HG03442 (cell line): ENCODE measurements around the gene NDUFB5.

Experiments
- ATAC-seq: cut with Tn5 transposase; IDR thresholded peaks from one replicate; pipeline ENCODE4 v1.9.1; 2021; ENCODE audit warnings: mild to moderate bottlenecking, moderate library complexity; ENCODE audit not compliant: unreplicated experiment

Gene NDUFB5

GRCh38 chr3:179604321-179605078 is at the start of gene NDUFB5, which contains the start of gene MRPL47:
TSS of gene NDUFB5 (plus strand) at chr3:179604794. CDS start at chr3:179604816, 22 bp downstream.
TSS of gene MRPL47 (minus strand) at chr3:179604638. CDS start at chr3:179604624, 14 bp downstream.
- peak; percentile 96 for ATAC-seq

- ATAC-seq = no peak
These were observed 45.7 kb upstream of the NDUFB5 start for GRCh38 chr3:179558742-179559364.

GRCh38 chr3:179560791-179561190 is 43.8 kb upstream of the NDUFB5 start:
- ATAC-seq = no peak

GRCh38 chr3:179562591-179563270 is 41.9 kb upstream of the NDUFB5 start, which contains the start of gene ACTL6A:
TSS of gene ACTL6A (plus strand) at chr3:179562926. CDS start at chr3:179563093, 167 bp downstream.
- peak; percentile 96 for ATAC-seq

- peak; percentile 43 for ATAC-seq
These were observed 41.3 kb upstream of the NDUFB5 start for GRCh38 chr3:179563271-179563783.

- no peak for ATAC-seq
These were observed 39.1 kb upstream of the NDUFB5 start for GRCh38 chr3:179565496-179565895.

GRCh38 chr3:179580992-179581391 is 23.6 kb upstream of the NDUFB5 start:
- ATAC-seq = no peak

GRCh38 chr3:179589143-179589542 is 15.5 kb upstream of the NDUFB5 start:
- peak; percentile 68 for ATAC-seq

GRCh38 chr3:179590669-179591068 is 13.9 kb upstream of the NDUFB5 start:
- no peak for ATAC-seq

- ATAC-seq = no peak
These were observed 13.3 kb upstream of the NDUFB5 start for GRCh38 chr3:179591313-179591712.

GRCh38 chr3:179599531-179599930 is 5.1 kb upstream of the NDUFB5 start:
- no peak for ATAC-seq

- no peak for ATAC-seq
These were observed 1.3 kb upstream of the NDUFB5 start for GRCh38 chr3:179603321-179603720.

- no peak for ATAC-seq
These were observed 763 bp upstream of the NDUFB5 start for GRCh38 chr3:179603831-179604230.

GRCh38 chr3:179606534-179607085 is 2.0 kb downstream of the NDUFB5 start:
- no peak for ATAC-seq

GRCh38 chr3:179608931-179609720 is 4.5 kb downstream of the NDUFB5 start:
- peak; percentile 54 for ATAC-seq

GRCh38 chr3:179610066-179610465 is 5.5 kb downstream of the NDUFB5 start:
- ATAC-seq = no peak

- ATAC-seq = no peak
These were observed 9.2 kb downstream of the NDUFB5 start for GRCh38 chr3:179613807-179614206.

GRCh38 chr3:179615458-179616173 is 11.0 kb downstream of the NDUFB5 start:
- ATAC-seq = no peak

- ATAC-seq = no peak
These were observed 17.4 kb downstream of the NDUFB5 start for GRCh38 chr3:179622023-179622422.

GRCh38 chr3:179624451-179624850 is 19.9 kb downstream of the NDUFB5 start:
- ATAC-seq = no peak
